Endothelial cell of umbilical vein (primary cell): Measurements from ENCODE around the gene NMD3. TPM values are rescaled to one million over a fixed set of nuclear protein-coding genes. Genes with fewer than 3 reads are reported as not detected.

ENCODE experiments used
- BruUV-seq: library from RNA; stranded (reverse); fragments of 400-500 nt; replicated peaks from 2 replicates; lab custom pipeline; 2021; lab: Mats Ljungman, UMichigan
- CTCF ChIA-PET: fragments of 300-600, 350-600 bp; sonication (Branson Sonifier 250); formaldehyde crosslinking; loops from one replicate; lab custom pipeline; 2021; ENCODE audit warnings: antibody characterized with exemption, inconsistent platforms; lab: Charles Lee
- POLR2A ChIA-PET: fragments of 300-600, 350-600 bp; sonication (Branson Sonifier 250); formaldehyde crosslinking; loops from one replicate; lab custom pipeline; 2021; ENCODE audit warnings: antibody characterized with exemption, inconsistent platforms; lab: Charles Lee
- DNase-seq: peaks from one replicate; pipeline ENCODE4 v3.0.0-alpha.2; 2011; ENCODE audit warnings: low read depth, low spot score
- FAIRE-seq: peaks from 2 replicates; lab custom pipeline; 2011; peaks lifted over from hg19 to GRCh38; lab: Jason Lieb, UNC
- H2AFZ ChIP-seq: 2 replicates; pipeline ENCODE4 v1.6.0; 2012; ENCODE audit warnings: low read depth, low read length, control low read depth, inconsistent platforms
- H3K27ac ChIP-seq: 2 replicates; pipeline ENCODE4 v1.5.1; 2011; ENCODE audit warnings: low read depth, mild to moderate bottlenecking, control low read depth, low read length, moderate library complexity; ENCODE audit not compliant: insufficient read depth
- H3K27me3 ChIP-seq, 2 experiments: 2 replicates each; pipeline versions ENCODE4 v1.6.0 to v1.6.1; 2011; ENCODE audit warnings: low read length in 2 of 2, mixed read lengths in 1 of 2; ENCODE audit not compliant: control insufficient read depth in 2 of 2, insufficient read depth in 2 of 2
- H3K36me3 ChIP-seq, 2 experiments: 2 replicates in 1 of 2; 3 replicates in 1 of 2; pipeline ENCODE4 v1.5.1; 2011; ENCODE audit warnings: low read length in 2 of 2, mild to moderate bottlenecking in 1 of 2, moderate library complexity in 1 of 2; ENCODE audit not compliant: control insufficient read depth in 2 of 2, insufficient read depth in 2 of 2; ENCODE audit errors: extremely low read depth in 1 of 2
- H3K4me1 ChIP-seq: 3 replicates; pipeline ENCODE4 v1.5.1; 2011; ENCODE audit warnings: mild to moderate bottlenecking, low read length; ENCODE audit not compliant: control insufficient read depth, insufficient read depth; ENCODE audit errors: extremely low read depth
- H3K4me2 ChIP-seq: 2 replicates; pipeline ENCODE4 v1.6.1; 2011; ENCODE audit warnings: low read length, control low read depth, mixed read lengths; ENCODE audit not compliant: insufficient read depth
- H3K4me3 ChIP-seq, 3 experiments: fragments of 200-600 bp in 1 of 3; sonication (generic), shearing (Covaris generic) in 1 of 3; replicated peaks in 1 of 3; 2 replicates each; pipeline ENCODE4 v1.5.1; 2011 to 2016; ENCODE audit warnings: control low read depth in 3 of 3, low read length in 3 of 3, mild to moderate bottlenecking in 2 of 3, inconsistent platforms in 1 of 3, low read depth in 1 of 3, moderate library complexity in 1 of 3; ENCODE audit not compliant: insufficient read depth in 1 of 3
- H3K79me2 ChIP-seq: 2 replicates; pipeline ENCODE4 v1.6.0; 2012; ENCODE audit warnings: low read length, inconsistent platforms; ENCODE audit not compliant: control insufficient read depth, insufficient read depth
- H3K9ac ChIP-seq: replicated peaks from 2 replicates; pipeline ENCODE3; 2011; ENCODE audit warnings: low read length, control low read depth; ENCODE audit not compliant: insufficient read depth; ENCODE audit errors: extremely low read depth
- H3K9me1 ChIP-seq: replicated peaks from 3 replicates; pipeline ENCODE4 v1.6.0; 2011; ENCODE audit warnings: mild to moderate bottlenecking, low read length; ENCODE audit not compliant: control insufficient read depth, insufficient read depth; ENCODE audit errors: extremely low read depth
- H3K9me3 ChIP-seq: replicated peaks from 2 replicates; pipeline ENCODE4 v1.5.1; 2012; ENCODE audit warnings: low read length, inconsistent platforms; ENCODE audit not compliant: control insufficient read depth, insufficient read depth
- H4K20me1 ChIP-seq: replicated peaks from 2 replicates; pipeline ENCODE3; 2011; ENCODE audit warnings: mild to moderate bottlenecking, low read length; ENCODE audit not compliant: control insufficient read depth, insufficient read depth; ENCODE audit errors: extremely low read depth
- EZH2 ChIP-seq: IDR thresholded peaks from 2 replicates; pipeline ENCODE4 v1.6.1; 2012; ENCODE audit warnings: borderline replicate concordance, low read depth, mild to moderate bottlenecking, moderate library complexity, low read length, inconsistent platforms; ENCODE audit not compliant: severe bottlenecking
- FOS ChIP-seq: IDR thresholded peaks from 2 replicates; pipeline ENCODE4 v1.6.1; 2011; ENCODE audit warnings: mild to moderate bottlenecking, low read length, moderate library complexity, borderline replicate concordance; ENCODE audit not compliant: insufficient read depth
- GATA2 ChIP-seq: IDR thresholded peaks from 2 replicates; pipeline ENCODE4 v1.7.0; 2011; ENCODE audit warnings: low read depth, mild to moderate bottlenecking, moderate library complexity, mixed read lengths, low read length; ENCODE audit not compliant: insufficient read length, insufficient read depth
- JUN ChIP-seq: IDR thresholded peaks from 2 replicates; pipeline ENCODE4 v1.6.1; 2011; ENCODE audit warnings: borderline replicate concordance, low read depth; ENCODE audit not compliant: insufficient read length, insufficient read depth
- MAX ChIP-seq: IDR thresholded peaks from 2 replicates; pipeline ENCODE4 v1.6.1; 2011; ENCODE audit not compliant: insufficient read depth, insufficient read length
- MYC ChIP-seq: IDR thresholded peaks from one replicate; pipeline ENCODE4 v1.6.1; 2011; ENCODE audit warnings: mild to moderate bottlenecking, low read depth, low read length
- POLR2A ChIP-seq: IDR thresholded peaks from 2 replicates; pipeline ENCODE4 v1.6.1; 2012; ENCODE audit warnings: low read depth, mild to moderate bottlenecking, control low read depth, low read length
- POLR2AphosphoS5 ChIP-seq: IDR thresholded peaks from 2 replicates; pipeline ENCODE4 v1.6.1; 2012; ENCODE audit warnings: low read depth, mild to moderate bottlenecking, control low read depth, low read length, moderate library complexity; ENCODE audit not compliant: insufficient read depth
- dilution Hi-C: fragments of 300-500 bp; cut with MboI; formaldehyde crosslinking; loops from one replicate; pipeline ENCODE4 v1.15.0; 2019; ENCODE audit warnings: low sequenced_read_pairs; ENCODE audit not compliant: extremely low pct_ligation_motif_present
- intact Hi-C: fragments of 100-400 bp; cut with micrococcal nuclease; formaldehyde crosslinking; loops from one replicate; pipeline ENCODE4 v1.10.0; 2022
- polyA plus RNA-seq, 4 experiments: library from polyadenylated mRNA; depleted of rRNA in 3 of 4; stranded (reverse) in 3 of 4; unstranded in 1 of 4; fragments of >200 nt; gene quantifications; 2 replicates each; pipeline versions ENCODE4 v1.2.1 to v1.2.3, GENCODE V29; 2011 to 2012; ENCODE audit warnings: missing spikeins in 1 of 4
- total RNA-seq: library from RNA; stranded (reverse); gene quantifications from 2 replicates; pipeline ENCODE4 v1.2.3, GENCODE V29; 2021
- TF ChIP-seq, protein P1 (sequence below), 2 donors: IDR thresholded peaks; 1 replicate in 1 of 2; 2 replicates in 1 of 2; pipeline ENCODE4 v1.5.1; 2011; ENCODE audit warnings: low read length in 2 of 2, mild to moderate bottlenecking in 2 of 2, moderate library complexity in 2 of 2, control low read depth in 1 of 2, inconsistent platforms in 1 of 2, low read depth in 1 of 2; ENCODE audit not compliant: insufficient read depth in 1 of 2; ENCODE audit errors: extremely low read depth in 1 of 2

Gene NMD3
- total and polyA plus RNA-seq, 2 donors (not counting 3 experiments of a cell fraction or from before 2014, with no cell fraction given) = 14.2 to 53.8 TPM

DNA sequence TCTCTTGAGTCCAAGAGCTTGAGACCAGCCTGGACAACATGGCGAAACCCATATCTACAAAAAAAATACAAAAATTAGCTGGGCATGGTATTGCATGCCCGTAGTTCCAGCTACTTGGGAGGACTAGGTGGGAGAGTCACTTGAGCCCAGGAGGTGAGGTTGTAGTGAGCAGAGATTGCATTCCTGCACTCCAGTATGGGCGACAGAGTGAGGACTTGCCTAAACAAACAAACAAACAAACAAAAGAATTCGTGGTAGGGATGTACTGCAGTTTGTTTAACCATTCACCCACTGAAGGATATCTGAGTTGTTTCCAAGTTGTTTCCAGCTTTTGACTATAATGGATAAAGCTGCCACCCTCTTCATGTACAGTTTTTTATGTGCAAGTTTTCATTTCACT is 7.5 kb upstream of the NMD3 start:
- Histone ChIP-seq H3K4me1 (no peaks in the 10 kb centered on the region), H3K4me2 (no peak overlapping the region), H4K20me1 (no peaks in the 10 kb centered on the region), H3K27ac (no peak overlapping the region), H3K4me3 (no peak overlapping the region), H3K36me3 (no peaks in the 10 kb centered on the region), H2AFZ (no peak overlapping the region), H3K79me2 (no peaks in the 10 kb centered on the region), H3K27me3 (no peaks in the 10 kb centered on the region), H3K9me3 (no peaks in the 10 kb centered on the region), H3K9ac (no peak overlapping the region), H3K9me1 (no peaks in the 10 kb centered on the region)
- no peak for FAIRE-seq
- intact Hi-C loops (no loop called here), dilution Hi-C loops (no loop called here)
- no peak for DNase-seq
- ChIA-PET CTCF (no interaction called here), POLR2A (no interaction called here)
- TF ChIP-seq JUN (no peak), POLR2AphosphoS5 (no peak), MYC (no peak), FOS (no peak), POLR2A (no peak), EZH2 (no peak), GATA2 (no peak), MAX (no peak)
- TF ChIP-seq, protein P1, sequence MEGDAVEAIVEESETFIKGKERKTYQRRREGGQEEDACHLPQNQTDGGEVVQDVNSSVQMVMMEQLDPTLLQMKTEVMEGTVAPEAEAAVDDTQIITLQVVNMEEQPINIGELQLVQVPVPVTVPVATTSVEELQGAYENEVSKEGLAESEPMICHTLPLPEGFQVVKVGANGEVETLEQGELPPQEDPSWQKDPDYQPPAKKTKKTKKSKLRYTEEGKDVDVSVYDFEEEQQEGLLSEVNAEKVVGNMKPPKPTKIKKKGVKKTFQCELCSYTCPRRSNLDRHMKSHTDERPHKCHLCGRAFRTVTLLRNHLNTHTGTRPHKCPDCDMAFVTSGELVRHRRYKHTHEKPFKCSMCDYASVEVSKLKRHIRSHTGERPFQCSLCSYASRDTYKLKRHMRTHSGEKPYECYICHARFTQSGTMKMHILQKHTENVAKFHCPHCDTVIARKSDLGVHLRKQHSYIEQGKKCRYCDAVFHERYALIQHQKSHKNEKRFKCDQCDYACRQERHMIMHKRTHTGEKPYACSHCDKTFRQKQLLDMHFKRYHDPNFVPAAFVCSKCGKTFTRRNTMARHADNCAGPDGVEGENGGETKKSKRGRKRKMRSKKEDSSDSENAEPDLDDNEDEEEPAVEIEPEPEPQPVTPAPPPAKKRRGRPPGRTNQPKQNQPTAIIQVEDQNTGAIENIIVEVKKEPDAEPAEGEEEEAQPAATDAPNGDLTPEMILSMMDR (IDR thresholded peaks at IDR 0.05; ENCODE audit: extremely low read depth in 1 of 2, insufficient read depth in 1 of 2, low read depth in 1 of 2, low read length in 2 of 2) = no peak
- BruUV-seq = no TSS peak
